H9 (cell line): ENCODE measurements around the gene DPY19L3. TPM values are rescaled to one million over a fixed set of nuclear protein-coding genes. Genes with fewer than 3 reads are reported as not detected.

ENCODE experiments used
- DNase-seq: peaks from one replicate; pipeline ENCODE4 v3.0.0-alpha.2; 2017
- H2AFZ ChIP-seq: one replicate; pipeline ENCODE4 v1.6.1; 2013; ENCODE audit warnings: mild to moderate bottlenecking, low read length, control low read depth, moderate library complexity
- H2AK5ac ChIP-seq: 2 replicates; pipeline ENCODE4 v1.6.1; 2013; ENCODE audit warnings: low read length, control low read depth, mixed read lengths; ENCODE audit not compliant: insufficient read length
- H2BK120ac ChIP-seq: one replicate; pipeline ENCODE4 v1.6.1; 2013; ENCODE audit warnings: low read depth, mild to moderate bottlenecking, low read length, control low read depth, inconsistent platforms; ENCODE audit not compliant: poor library complexity, severe bottlenecking
- H2BK12ac ChIP-seq: 2 replicates; pipeline ENCODE4 v1.6.1; 2013; ENCODE audit warnings: low read length, control low read depth, mixed read lengths, low read depth; ENCODE audit not compliant: insufficient read length
- H2BK15ac ChIP-seq: 2 replicates; pipeline ENCODE4 v1.6.1; 2013; ENCODE audit warnings: low read depth, low read length, control low read depth
- H2BK20ac ChIP-seq: one replicate; pipeline ENCODE4 v1.6.1; 2013; ENCODE audit warnings: low read depth, mild to moderate bottlenecking, low read length, control low read depth, inconsistent platforms; ENCODE audit not compliant: poor library complexity, severe bottlenecking
- H2BK5ac ChIP-seq: 2 replicates; pipeline ENCODE4 v1.6.1; 2013; ENCODE audit warnings: low read length, control low read depth, mixed read lengths; ENCODE audit not compliant: insufficient read length
- H3K14ac ChIP-seq: 2 replicates; pipeline ENCODE4 v1.6.1; 2013; ENCODE audit warnings: low read length, control low read depth; ENCODE audit not compliant: insufficient read depth
- H3K18ac ChIP-seq: 2 replicates; pipeline ENCODE4 v1.6.1; 2013; ENCODE audit warnings: low read depth, mild to moderate bottlenecking, mixed read lengths, low read length, control low read depth; ENCODE audit not compliant: insufficient read length
- H3K23ac ChIP-seq: 2 replicates; pipeline ENCODE4 v1.6.1; 2013; ENCODE audit warnings: low read length, control low read depth, mixed read lengths, low read depth; ENCODE audit not compliant: insufficient read length
- H3K23me2 ChIP-seq: 2 replicates; pipeline ENCODE4 v1.6.1; 2013; ENCODE audit warnings: low read depth, mild to moderate bottlenecking, mixed read lengths, low read length, control low read depth; ENCODE audit not compliant: insufficient read length, poor library complexity, severe bottlenecking
- H3K27ac ChIP-seq: 2 replicates; pipeline ENCODE4 v1.5.1; 2013; ENCODE audit warnings: low read length, control low read depth, mixed read lengths, low read depth; ENCODE audit not compliant: insufficient read length
- H3K27me3 ChIP-seq: 2 replicates; pipeline ENCODE4 v1.6.1; 2013; ENCODE audit warnings: low read length, control low read depth, inconsistent platforms; ENCODE audit not compliant: insufficient read depth
- H3K4ac ChIP-seq: 2 replicates; pipeline ENCODE4 v1.6.1; 2013; ENCODE audit warnings: low read depth, mild to moderate bottlenecking, control low read depth, inconsistent platforms, low read length, moderate library complexity
- H3K4me1 ChIP-seq: 2 replicates; pipeline ENCODE4 v1.6.1; 2013; ENCODE audit warnings: low read length, control low read depth, inconsistent platforms; ENCODE audit not compliant: insufficient read depth
- H3K4me2 ChIP-seq: 2 replicates; pipeline ENCODE4 v1.6.1; 2013; ENCODE audit warnings: low read length, control low read depth, mixed read lengths; ENCODE audit not compliant: insufficient read length, insufficient read depth
- H3K56ac ChIP-seq: 2 replicates; pipeline ENCODE4 v1.6.1; 2013; ENCODE audit warnings: low read depth, mild to moderate bottlenecking, mixed read lengths, low read length, control low read depth; ENCODE audit not compliant: insufficient read length
- H3K79me1 ChIP-seq: 2 replicates; pipeline ENCODE4 v1.6.1; 2013; ENCODE audit warnings: low read depth, mild to moderate bottlenecking, moderate library complexity, low read length, control low read depth, inconsistent platforms; ENCODE audit not compliant: insufficient read depth, poor library complexity, severe bottlenecking
- H3K79me2 ChIP-seq: 2 replicates; pipeline ENCODE4 v1.6.1; 2013; ENCODE audit warnings: low read length, control low read depth, inconsistent platforms; ENCODE audit not compliant: insufficient read depth
- H3K9ac ChIP-seq: 2 replicates; pipeline ENCODE4 v1.6.1; 2013; ENCODE audit warnings: low read length, control low read depth, mixed read lengths; ENCODE audit not compliant: insufficient read length; ENCODE audit errors: extremely low read depth
- H3K9me3 ChIP-seq: one replicate; pipeline ENCODE4 v1.6.1; 2013; ENCODE audit warnings: low read depth, low read length, inconsistent platforms; ENCODE audit not compliant: control insufficient read depth
- H3T11ph ChIP-seq: one replicate; pipeline ENCODE4 v1.6.1; 2013; ENCODE audit warnings: mild to moderate bottlenecking, low read length, control low read depth, inconsistent platforms
- H4K20me1 ChIP-seq: one replicate; pipeline ENCODE4 v1.6.1; 2013; ENCODE audit not compliant: control insufficient read depth, insufficient read length, insufficient read depth
- H4K5ac ChIP-seq: 2 replicates; pipeline ENCODE4 v1.6.1; 2013; ENCODE audit warnings: low read depth, mild to moderate bottlenecking, mixed read lengths, low read length, control low read depth; ENCODE audit not compliant: insufficient read length
- H4K8ac ChIP-seq: replicated peaks from 2 replicates; pipeline ENCODE4 v1.6.1; 2013; ENCODE audit warnings: low read length, control low read depth, mixed read lengths, low read depth; ENCODE audit not compliant: insufficient read length
- H4K91ac ChIP-seq: 2 replicates; pipeline ENCODE4 v1.6.1; 2013; ENCODE audit warnings: low read depth, mild to moderate bottlenecking, moderate library complexity, mixed read lengths, low read length, control low read depth; ENCODE audit not compliant: insufficient read length
- H3K27ac Mint-ChIP-seq, 3 experiments: 2 replicates in 2 of 3; 3 replicates in 1 of 3; pipeline ENCODE4 v1.8.0; 2020 to 2021; ENCODE audit warnings: mixed read lengths in 3 of 3, mild to moderate bottlenecking in 1 of 3, moderate library complexity in 1 of 3
- H3K27me3 Mint-ChIP-seq: 2 replicates; pipeline ENCODE4 v1.8.0; 2021; ENCODE audit warnings: low read depth, mild to moderate bottlenecking, moderate library complexity, mixed read lengths
- H3K36me3 Mint-ChIP-seq, 3 experiments: 2 replicates in 2 of 3; 3 replicates in 1 of 3; pipeline ENCODE4 v1.8.0; 2020 to 2021; ENCODE audit warnings: low read depth in 3 of 3, mixed read lengths in 3 of 3; ENCODE audit not compliant: insufficient read depth in 1 of 3
- H3K4me1 Mint-ChIP-seq, 2 experiments: 2 replicates each; pipeline ENCODE4 v1.8.0; 2020; ENCODE audit warnings: mixed read lengths in 2 of 2
- H3K4me3 Mint-ChIP-seq, 2 experiments: 2 replicates in 1 of 2; 3 replicates in 1 of 2; pipeline ENCODE4 v1.8.0; 2020 to 2021; ENCODE audit warnings: mild to moderate bottlenecking in 2 of 2, mixed read lengths in 2 of 2, moderate library complexity in 1 of 2
- H3K9me3 Mint-ChIP-seq, 2 experiments: 2 replicates in 1 of 2; 3 replicates in 1 of 2; pipeline ENCODE4 v1.8.0; 2020; ENCODE audit warnings: mild to moderate bottlenecking in 2 of 2, mixed read lengths in 2 of 2, moderate library complexity in 1 of 2
- CTCF ChIP-seq: fragments of 200-600 bp; sonication (generic); conservative IDR thresholded peaks from 3 replicates; pipeline ENCODE4 v1.8.0; 2021; ENCODE audit warnings: antibody characterized with exemption, mild to moderate bottlenecking
- WGBS: extraction: QIAGEN DNeasy Blood & Tissue Kit; methylation state at CpG from one replicate; pipeline ENCODE4 v1.1.7; 2013; ENCODE audit warnings: missing lambda C conversion rate, low lambda C conversion rate, mixed read lengths; ENCODE audit not compliant: insufficient read length; ENCODE audit errors: extremely low coverage; 5-methylcytosine and 5-hydroxymethylcytosine counted together
- total RNA-seq: library from RNA; stranded (reverse); gene quantifications from 2 replicates; pipeline ENCODE4 v1.2.1, GENCODE V29; 2021

The DPY19L3 gene
- total RNA-seq, 1 experiment from 2014 or later: 54.5 TPM

GRCh38 chr19:32404213-32404932 is 1.2 kb upstream of the DPY19L3 start:
- H3K9me3 Mint-ChIP-seq: no peaks in the 10 kb centered on the region
- WGBS: no CpG with 5 or more reads among the region's 20 CpGs

More at GRCh38 chr19:32404213-32404932, 1.2 kb upstream of the DPY19L3 start:
- peak overlapping the region; percentile 81 for H3K9ac ChIP-seq
- H2BK120ac ChIP-seq: no peak overlapping the region
- no peaks in the 10 kb centered on the region for H3K9me3 ChIP-seq
- H3K27ac ChIP-seq: peak overlapping the region; percentile 40
- H3K18ac ChIP-seq: no peak overlapping the region
- H3K79me1 ChIP-seq: peaks cover 5% of the 10 kb centered on the region
- H3K23ac ChIP-seq: no peak overlapping the region
- H2BK20ac ChIP-seq: no peak overlapping the region
- no peak overlapping the region for H4K5ac ChIP-seq
- no peak overlapping the region for H2BK15ac ChIP-seq
- H3K23me2 ChIP-seq: peaks cover 8% of the 10 kb centered on the region
- no peak overlapping the region for H2BK5ac ChIP-seq
- no peak overlapping the region for H2AFZ ChIP-seq
- peak overlapping the region; percentile 82 to 88 for H3K4me3 Mint-ChIP-seq
- no peak overlapping the region for H3K56ac ChIP-seq
- H3K4me1 ChIP-seq: peaks cover 7% of the 10 kb centered on the region; the same call in 1 of the 2 replicates
- H3K4me2 ChIP-seq: peak overlapping the region; percentile 37
- H3K4me1 Mint-ChIP-seq: peaks cover 30 to 31% of the 10 kb centered on the region in 2 experiments
- H3K27ac Mint-ChIP-seq: peak overlapping the region; percentile 83 to 95 (median 90)
- peaks cover 5% of the 10 kb centered on the region; the same call in 1 of the 2 replicates for H3K79me2 ChIP-seq
- no peak overlapping the region for H4K8ac ChIP-seq
- no peaks in the 10 kb centered on the region for H3K27me3 Mint-ChIP-seq
- H3K27me3 ChIP-seq: no peaks in the 10 kb centered on the region
- H3K36me3 Mint-ChIP-seq: peaks cover 13 to 20% (median 19%) of the 10 kb centered on the region in 3 experiments
- H3T11ph ChIP-seq: no peak overlapping the region
- peak; percentile 33 for DNase-seq
- no peak overlapping the region for H2AK5ac ChIP-seq
- H4K20me1 ChIP-seq: no peaks in the 10 kb centered on the region
- H4K91ac ChIP-seq: no peak overlapping the region
- no peak for TF ChIP-seq CTCF
- H3K4ac ChIP-seq: no peak overlapping the region
- H3K14ac ChIP-seq: no peak overlapping the region
- no peak overlapping the region for H2BK12ac ChIP-seq
